ENCODE data around the gene GINS2.

The GINS2 gene

DNA sequence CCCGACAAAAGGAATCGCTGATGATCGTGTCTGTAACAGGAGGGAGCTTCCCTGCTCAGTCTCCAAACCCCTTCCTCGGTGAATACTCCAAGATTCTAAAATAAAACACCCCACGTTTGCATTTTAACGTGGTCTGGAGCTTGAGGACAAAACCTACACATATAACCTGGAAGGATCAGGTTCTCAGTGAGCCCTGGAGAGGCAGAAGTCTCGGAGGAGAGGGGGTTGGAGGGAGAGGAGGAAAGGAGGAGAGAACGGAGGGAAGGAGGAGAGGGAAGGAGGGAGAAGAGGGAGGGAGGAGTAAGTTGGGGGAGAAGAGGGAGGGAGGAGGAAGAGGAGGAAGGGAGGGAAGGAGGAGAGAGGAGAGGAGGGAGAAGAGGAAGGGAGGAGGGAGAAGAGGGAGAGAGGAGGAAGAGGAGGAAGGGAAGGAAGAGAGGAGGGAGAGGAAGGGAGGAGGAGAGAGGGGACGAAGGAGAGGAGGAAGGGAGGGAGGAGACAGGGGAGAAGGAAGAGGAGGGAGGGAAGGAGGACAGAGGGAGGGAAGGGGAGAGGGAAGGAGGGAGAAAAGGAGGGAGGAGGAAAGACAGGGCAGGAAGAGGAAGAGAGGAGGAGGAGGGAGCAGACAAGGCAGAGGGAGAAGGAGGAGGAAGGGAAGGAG, 27.4 kb upstream of the GINS2 start:
- FAIRE-seq (no peak), DNase-seq (ENCODE audit: low spot score) (no peak)

- FAIRE-seq (no peak), DNase-seq (ENCODE audit: low spot score) (no peak)
Measured at GRCh38 chr16:85715169-85716021, 26.6 kb upstream of the GINS2 start.

- DNase-seq (ENCODE audit: low spot score) = no peak
- no peak for FAIRE-seq
Measured at GRCh38 chr16:85712801-85713200, 24.0 kb upstream of the GINS2 start.

DNA sequence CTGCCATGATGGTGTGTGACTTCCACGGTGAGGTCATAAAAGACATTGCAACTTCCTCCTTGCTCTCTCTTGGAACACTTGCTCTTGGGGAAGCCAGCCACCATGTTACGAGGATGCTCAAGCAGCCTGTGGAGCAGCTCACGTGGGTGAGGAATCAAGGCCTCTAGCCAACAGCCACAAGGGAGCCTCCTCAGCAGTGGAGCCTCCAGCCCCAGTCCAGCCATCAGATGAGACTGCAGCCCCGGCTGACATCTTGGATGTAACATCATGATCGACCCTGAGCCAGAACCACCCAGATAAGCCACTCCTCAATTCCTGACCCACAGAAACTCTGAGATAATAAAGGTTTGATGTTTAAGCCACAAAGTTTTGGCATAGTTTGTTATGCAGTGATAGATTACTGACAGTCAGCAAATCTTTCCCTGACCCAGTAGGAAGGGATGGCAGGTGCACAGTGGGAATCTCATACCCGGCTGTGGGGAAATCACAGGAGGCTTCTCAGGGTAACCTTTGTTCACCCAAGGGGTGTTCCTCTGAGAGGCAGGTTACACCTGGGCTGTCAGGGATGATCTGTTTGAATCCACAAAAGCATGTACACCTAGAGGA, 23.3 kb upstream of the GINS2 start:
- no peak for DNase-seq (ENCODE audit: low spot score)
- FAIRE-seq = no peak

DNA sequence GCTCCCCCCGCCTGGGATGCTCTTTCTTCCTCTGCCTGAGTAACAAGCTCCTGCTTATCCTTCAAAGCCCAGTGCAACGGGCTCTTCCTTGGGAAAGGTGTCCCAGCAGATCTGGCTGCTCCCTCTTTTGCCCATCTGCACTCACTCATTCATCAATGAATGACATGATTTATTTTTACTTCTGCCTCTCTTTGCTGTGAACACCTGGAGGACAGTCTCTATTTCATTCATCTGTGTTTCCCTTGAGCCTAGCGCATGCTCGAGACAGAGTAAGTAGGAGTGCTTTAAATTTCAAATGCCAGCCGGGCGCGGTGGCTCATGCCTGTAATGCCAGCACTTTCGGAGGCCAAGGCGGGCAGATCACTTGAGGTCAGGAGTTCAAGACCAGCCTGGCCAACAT, 22.0 kb upstream of the GINS2 start:
- FAIRE-seq (no peak), DNase-seq (ENCODE audit: low spot score) (no peak)

DNA sequence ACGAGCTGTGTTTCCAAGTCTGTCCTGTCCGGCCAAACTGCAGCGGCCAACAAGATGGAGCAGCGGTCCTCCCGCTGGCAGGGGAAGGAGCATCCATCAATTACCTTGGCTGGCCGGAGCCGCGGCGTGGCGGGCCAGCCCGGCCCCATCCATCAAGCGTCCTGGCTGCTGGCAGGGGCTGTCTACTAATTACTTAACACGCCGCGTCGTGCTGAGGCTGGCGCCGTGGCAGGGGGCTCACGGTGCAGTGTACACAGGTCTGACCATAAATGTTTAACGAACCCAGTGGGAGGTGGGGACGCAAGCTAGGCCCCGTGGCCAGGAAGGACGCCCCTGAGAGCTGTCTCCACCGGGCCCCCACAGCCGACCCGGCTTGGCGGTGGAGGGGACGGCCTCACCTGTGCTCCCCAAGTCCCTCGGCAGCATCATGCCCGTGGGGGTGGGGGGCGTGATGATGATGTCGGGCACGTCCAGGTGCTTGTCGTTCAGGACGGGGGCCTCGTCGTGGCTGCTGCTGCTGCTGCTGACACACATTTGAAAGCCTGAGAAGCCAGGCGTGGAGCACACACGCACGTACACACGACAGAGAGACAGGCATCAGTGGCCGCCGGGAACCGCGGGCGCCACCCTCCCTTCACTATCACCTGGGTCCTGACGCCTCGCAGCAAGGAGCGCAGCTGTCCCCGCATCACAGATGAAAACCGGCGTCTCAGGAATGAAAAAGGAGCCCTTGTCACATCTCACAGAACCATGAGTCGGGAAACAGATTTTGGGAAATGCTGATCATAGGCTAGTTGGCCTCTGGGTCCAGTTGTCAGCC, 21.2 kb upstream of the GINS2 start:
- no peak for FAIRE-seq
- DNase-seq (ENCODE audit: low spot score) = no peak

DNA sequence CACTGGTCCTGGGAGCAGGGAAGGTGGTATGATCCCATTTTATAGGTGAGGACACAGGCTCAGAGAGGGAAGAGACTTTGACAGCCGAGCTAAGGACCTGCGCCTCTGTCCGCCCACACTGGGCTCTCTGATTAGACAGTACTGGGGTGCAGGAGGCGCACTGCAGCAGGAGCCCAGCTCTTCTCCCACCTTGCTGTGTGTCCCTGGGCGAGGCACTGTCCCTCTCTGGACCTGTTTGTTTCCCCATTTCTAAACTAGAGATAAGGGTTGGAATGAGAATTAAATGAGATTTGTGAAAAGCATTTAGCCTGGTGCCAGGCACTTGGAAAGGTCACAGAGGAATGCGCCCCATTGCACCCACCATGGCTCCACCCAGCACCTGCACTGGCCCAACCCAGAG, 19.6 kb upstream of the GINS2 start:
- DNase-seq (ENCODE audit: low spot score) = no peak
- FAIRE-seq = no peak

GRCh38 chr16:85707528-85708095, 18.9 kb upstream of the GINS2 start:
- no peak for DNase-seq (ENCODE audit: low spot score)

DNA sequence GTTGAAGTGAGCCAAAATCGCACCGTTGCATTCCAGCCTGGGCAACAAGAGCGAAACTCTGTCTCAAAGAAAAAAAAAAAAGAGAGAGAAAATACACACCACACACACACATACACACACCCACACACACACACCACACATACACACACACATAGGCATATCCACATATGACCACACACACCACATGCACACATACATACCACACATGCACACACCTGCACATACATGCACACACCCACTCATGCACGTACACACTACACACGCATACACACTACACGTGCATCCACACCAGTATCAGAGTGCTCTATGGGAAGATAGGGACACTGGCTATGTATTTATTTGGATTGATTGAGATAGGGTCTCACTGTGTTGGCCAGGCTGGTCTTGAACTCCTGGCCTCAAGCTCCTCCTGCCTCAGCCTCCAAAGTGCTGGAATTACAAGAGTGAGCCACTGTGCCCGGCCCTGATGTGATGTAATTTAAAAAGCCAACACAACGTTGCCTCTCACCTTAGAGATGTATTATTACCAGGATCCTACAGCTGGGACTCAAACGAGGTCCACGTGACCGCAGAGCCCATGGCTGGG, 17.8 kb upstream of the GINS2 start:
- DNase-seq (ENCODE audit: low spot score) = no peak
- FAIRE-seq = no peak

More at GRCh38 chr16:85707528-85708095, 18.9 kb upstream of the GINS2 start:
- FAIRE-seq = no peak

- FAIRE-seq (no peak), DNase-seq (ENCODE audit: low spot score) (no peak)
Measured at GRCh38 chr16:85704900-85705846, 16.4 kb upstream of the GINS2 start.

DNA sequence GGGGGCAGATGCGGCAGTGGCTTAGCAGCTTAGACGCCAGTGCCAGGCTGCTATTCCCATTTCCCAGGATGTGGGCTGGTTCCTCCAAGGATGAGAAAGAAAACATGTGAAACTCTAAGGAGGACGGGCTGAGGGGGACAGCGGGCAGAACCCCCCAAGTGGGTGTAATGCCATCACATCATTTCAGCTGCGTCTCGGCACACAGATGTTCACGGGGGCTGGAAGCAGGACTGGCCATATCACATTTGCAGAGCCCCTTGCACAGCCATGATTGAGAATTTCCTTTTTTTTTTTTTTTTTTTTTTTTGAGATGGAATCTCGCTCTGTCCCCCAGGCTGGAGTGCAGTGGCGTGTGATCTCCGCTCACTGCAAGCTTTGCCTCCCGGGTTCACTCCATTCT, 15.3 kb upstream of the GINS2 start:
- FAIRE-seq = no peak
- DNase-seq (ENCODE audit: low spot score) = no peak

DNA sequence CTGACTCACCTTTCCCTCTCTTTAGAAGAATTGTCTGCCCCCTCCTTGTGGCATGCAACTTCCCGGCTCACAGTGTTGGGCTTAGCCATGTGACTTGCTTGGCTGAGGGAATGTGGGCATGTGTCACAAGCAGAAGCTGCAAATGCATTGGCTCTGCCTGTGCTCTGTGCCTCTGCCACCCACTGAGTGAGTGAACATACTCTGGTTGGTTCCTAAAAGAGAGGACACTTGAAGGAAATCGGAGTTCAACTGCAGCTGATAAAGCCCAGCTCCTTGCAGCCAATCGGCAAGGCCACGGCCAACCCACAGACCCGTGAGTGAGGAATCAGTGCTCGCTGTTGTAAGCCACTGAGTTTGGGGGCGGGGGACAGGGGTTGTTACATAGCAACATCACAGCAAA, 10.9 kb upstream of the GINS2 start:
- FAIRE-seq (peak; percentile 8), DNase-seq (ENCODE audit: low spot score) (peak; percentile 62)

GRCh38 chr16:85698935-85699558, 10.3 kb upstream of the GINS2 start:
- DNase-seq (ENCODE audit: low spot score) (no peak), FAIRE-seq (no peak)

- DNase-seq (ENCODE audit: low spot score) (no peak), FAIRE-seq (no peak)
Measured at GRCh38 chr16:85698459-85698891, 9.7 kb upstream of the GINS2 start.

GRCh38 chr16:85697431-85697830, 8.7 kb upstream of the GINS2 start:
- no peak for DNase-seq (ENCODE audit: low spot score)
- no peak for FAIRE-seq

GRCh38 chr16:85696781-85697180, 8.0 kb upstream of the GINS2 start:
- DNase-seq (ENCODE audit: low spot score) = no peak
- no peak for FAIRE-seq

GRCh38 chr16:85695196-85696128, 6.7 kb upstream of the GINS2 start:
- FAIRE-seq (no peak), DNase-seq (ENCODE audit: low spot score) (no peak)

DNA sequence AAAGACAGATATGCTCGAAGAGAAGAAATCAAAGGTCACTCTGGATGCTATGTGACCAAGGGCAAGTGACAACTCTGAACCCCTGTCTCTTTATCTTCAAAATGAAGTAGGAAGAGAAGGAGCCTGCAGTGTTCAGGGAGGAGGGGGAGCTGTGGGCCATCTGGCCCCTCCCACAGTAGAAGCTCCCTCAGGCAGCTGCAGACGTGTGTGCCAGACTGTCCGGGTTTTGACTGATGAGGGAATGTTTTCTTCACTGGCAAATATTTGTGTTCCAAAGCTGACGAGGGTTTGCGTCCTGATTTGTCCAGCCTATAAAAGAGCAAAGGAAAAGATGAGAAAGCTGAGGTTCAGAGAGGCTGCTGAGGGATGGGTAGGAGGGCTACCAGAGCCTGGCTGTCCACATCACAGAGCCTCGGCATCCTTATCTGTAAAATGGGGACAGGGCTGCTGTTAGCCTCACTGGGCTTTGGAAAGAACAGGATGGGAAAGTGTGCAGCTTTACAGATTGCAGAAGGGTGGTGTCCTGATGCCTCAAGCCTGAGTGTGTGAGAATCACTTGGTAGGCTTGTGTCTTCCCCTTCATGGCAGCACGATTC, 1.8 kb upstream of the GINS2 start:
- FAIRE-seq (no peak), DNase-seq (ENCODE audit: low spot score) (no peak)
